ENCODE data around the gene SLC15A3.

Gene SLC15A3

DNA sequence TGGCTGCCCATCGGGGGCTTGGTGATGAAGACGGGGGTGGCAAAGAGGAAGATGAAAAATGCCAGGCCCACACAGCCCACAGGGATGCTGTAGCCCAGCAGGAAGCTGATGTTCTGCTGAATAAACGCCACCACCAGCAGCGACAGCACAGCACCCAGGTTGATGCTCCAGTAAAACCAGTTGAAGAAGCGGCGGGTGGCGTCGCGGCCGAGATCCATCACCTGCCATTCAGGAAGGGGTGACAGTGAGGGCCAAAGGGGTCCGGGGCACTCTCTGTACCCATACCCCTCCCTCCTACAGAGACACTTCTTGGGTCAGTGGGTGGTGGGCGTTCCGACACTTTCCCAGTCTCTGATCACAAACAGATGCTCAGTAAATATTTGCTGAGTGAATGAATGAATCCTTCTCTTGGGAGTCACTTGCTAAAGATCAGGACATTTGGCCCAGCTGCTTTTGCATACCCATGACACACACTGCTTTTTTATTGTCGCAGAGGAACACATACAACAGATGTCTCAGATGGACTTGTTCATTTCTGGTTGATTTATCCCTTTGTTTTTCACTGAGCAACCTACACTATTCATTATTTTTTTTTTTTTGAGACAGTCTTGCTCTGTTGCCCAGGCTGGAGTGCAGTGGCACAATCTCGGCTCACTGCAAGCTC is 5.2 kb downstream of the SLC15A3 start:
- DNase-seq (ENCODE audit: low read depth in 2 of 2): no peak

DNA sequence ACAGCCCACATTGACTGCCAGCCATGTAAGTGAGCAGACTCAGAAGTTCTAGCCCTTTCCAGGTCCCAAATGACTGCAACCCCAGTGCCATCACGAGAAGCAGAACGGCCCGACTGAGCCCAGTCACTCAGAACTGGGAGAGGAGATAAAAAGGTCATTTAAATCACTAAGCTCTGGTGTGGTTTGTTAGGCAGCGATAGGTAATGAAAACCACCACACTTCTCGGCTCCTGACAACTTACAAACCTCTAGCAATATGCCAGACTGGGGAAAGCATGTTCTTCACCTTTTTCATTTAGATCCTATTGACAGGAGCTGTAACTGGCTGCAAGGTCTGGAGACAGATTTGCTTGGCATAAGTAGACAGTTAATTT is 6.7 kb downstream of the SLC15A3 start:
- DNase-seq (ENCODE audit: low read depth in 2 of 2): no peak

- no peak for DNase-seq (ENCODE audit: low read depth in 2 of 2)
These were observed 7.3 kb downstream of the SLC15A3 start for GRCh38 chr11:60944490-60945294.

DNA sequence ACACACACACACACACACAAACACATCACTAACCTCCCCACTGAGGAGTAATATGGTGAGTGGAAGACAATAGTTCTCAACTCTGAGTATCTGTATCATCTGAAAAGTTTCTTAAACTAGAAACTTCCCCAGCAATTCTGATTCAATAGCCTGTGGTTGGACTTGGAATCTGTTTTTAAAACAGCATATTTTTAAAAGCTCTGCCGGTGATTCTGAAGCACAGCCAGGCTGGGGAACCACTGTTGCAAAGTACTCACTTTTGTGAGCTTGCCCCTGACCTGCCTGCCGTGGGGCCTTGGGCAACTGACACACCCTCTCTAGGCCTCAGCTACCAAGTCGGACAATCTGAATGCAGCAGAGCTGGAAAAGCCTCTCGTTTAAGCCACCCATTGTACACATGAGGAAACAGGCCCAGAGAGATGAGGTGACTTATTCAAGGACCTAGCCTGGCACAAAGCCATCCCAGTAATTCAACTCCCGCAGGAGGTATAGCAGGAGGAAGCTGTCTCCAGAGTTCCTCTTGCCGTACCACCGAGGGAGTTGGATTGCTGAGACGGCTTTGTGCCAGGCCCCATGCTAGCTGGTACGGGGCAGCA is 8.9 kb downstream of the SLC15A3 start:
- no peak for DNase-seq (ENCODE audit: low read depth in 2 of 2)

- no peak for DNase-seq (ENCODE audit: low read depth in 2 of 2)
These were observed 9.8 kb downstream of the SLC15A3 start for GRCh38 chr11:60942219-60942618.

GRCh38 chr11:60941371-60942119 is 10.4 kb downstream of the SLC15A3 start:
- DNase-seq (ENCODE audit: low read depth in 2 of 2): no peak

DNA sequence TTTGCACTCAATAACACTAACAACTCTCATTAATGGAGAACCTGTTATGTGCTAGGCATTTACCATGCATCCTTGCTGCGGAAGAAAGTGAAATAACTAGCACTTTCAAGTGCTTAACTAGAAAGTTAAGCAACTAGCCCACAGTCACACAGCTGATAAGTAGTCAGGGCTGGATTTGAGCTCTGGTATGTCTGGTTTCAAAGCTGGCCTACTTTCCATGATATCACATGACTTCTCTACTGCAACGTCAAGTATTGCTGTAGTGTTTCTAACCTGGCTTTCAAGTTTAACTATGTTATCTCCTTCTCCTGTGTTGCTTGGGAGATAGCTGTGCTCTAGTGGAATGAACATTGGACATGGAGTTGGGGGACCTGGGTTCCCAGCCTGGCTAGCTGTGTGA is 12.1 kb downstream of the SLC15A3 start:
- no peak for DNase-seq (ENCODE audit: low read depth in 2 of 2)

GRCh38 chr11:60939301-60939700 is 12.7 kb downstream of the SLC15A3 start:
- no peak for DNase-seq (ENCODE audit: low read depth in 2 of 2)

DNA sequence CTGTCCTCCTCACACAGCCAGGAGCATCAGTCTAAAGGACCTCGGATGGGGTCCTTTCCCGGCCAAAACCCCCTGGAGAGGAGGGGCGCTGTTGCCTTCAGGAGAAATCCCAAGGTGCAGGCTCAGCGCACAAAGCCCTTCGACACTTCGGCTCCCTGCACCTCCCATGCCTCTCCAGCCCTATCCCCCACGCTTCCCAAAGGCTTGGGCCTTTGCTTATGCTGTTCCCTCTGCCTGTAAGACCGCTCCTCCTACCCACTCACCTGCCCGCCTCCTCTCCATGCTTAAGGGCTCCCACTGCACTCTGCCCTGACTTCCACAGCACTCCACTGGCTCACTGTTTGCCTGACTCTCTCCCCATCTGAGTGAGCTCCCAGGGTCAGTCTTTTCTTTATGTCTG is 13.5 kb downstream of the SLC15A3 start:
- DNase-seq (ENCODE audit: low read depth in 2 of 2): no peak

DNA sequence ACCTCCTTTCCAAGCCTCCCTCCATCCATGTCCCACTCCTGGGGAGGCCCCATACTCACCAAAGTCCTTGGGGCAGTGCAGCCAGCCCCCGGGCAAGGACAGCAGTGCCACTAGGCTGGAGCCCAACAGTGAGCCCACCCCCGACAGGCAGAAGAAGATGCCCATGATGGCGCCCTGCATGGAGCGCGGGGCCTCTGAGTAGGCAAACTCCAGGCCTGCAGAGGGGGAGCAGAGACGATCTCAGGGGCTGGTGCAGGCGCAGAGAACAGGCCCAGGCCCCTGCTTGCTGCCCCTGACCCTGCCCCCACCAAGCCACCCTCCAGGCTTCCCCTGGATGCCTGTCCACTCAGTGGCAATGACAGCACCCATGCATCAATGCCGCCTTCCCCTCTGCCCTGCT is 14.2 kb downstream of the SLC15A3 start:
- DNase-seq (ENCODE audit: low read depth in 2 of 2): no peak

DNA sequence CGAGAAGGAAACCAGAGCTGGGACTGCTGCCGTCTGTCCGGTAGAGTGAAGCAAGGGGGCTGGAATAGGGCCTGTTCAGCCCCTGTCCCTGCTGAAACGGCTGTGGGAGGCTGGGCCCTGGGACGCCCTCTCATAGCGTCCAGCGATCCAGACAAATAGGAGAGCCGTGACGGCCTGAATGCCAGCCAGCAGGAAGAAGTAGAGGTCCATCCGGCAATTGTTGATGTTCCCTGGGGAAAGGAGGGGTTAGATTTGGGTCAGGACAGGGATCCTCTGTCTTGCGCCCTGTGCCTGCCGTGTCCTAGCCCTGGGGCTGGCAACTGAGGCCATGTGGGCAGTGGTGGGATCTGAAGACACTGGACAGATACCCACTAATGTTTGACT is 14.8 kb downstream of the SLC15A3 start:
- DNase-seq (ENCODE audit: low read depth in 2 of 2): no peak

- no peak for DNase-seq (ENCODE audit: low read depth in 2 of 2)
These were observed 15.4 kb downstream of the SLC15A3 start for GRCh38 chr11:60936467-60937143.

DNA sequence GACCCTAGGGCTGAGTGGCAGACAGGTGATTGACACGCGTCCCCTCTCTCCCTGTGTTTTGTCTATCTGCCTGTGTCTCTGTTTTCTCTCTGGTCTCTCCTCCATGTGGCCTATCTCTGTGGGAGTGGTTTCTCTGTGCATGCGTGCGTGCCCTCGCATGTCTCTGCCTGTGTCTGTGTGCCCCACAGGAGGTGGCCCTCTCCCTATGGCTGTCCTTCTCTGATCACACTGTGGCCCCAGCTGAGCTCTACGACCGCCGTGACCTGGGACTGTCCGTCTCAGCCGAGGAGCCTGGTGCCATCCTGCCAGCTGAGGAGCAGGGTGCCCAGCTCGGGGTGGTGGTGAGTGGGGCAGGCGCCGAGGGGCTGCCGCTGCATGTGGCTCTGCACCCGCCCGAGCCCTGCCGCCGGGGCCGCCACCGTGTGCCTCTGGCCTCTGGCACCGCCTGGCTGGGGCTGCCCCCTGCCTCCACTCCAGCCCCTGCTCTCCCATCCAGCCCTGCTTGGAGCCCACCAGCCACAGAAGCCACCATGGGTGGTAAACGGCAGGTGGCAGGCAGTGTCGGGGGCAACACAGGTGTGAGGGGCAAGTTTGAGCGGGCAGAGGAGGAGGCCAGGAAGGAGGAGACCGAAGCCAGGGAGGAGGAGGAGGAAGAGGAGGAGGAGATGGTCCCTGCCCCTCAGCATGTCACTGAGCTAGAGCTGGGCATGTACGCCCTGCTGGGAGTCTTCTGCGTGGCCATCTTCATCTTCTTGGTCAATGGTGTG is 16.1 kb downstream of the SLC15A3 start:
- no peak for DNase-seq (ENCODE audit: low read depth in 2 of 2)

DNA sequence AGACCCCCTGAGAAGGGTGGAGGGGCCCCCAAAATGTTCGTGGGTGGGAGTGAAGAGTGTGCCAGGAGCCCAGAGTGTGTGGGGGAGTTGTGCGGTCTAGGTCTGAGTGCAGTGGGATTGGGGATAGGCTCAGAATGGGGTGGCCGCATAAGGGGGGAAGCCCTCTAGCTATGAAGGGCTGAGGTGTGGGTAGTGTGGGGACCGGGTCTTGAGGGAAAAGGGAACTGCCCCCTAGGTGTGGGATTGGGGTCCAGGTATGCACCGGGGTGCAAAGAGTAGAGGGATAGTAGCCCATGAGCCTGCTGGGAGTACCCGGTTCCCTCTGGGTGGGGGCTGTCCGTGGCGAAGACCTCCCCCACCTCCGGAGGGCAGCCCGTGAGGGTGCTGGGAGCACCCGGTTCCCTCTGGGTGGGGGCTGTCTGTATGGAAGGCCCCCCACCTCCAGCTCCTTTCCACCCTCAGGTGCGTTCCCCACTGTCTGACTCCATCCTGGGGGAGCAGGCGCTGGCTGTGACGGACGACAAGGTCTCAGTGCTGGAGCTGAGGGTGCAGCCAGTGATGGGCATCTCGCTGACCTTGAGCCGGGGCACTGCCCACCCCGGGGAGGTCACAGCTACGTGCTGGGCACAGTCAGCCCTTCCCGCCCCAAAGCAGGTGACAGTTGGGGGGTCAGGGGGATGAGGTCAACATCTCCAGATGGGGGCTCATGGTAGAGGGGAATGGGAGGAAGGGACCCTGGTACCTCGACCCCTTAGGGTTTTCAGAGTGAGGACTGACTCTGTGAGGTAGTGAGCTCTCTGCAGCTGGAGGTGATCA is 17.0 kb downstream of the SLC15A3 start:
- no peak for DNase-seq (ENCODE audit: low read depth in 2 of 2)

GRCh38 chr11:60934124-60934789 is 17.7 kb downstream of the SLC15A3 start:
- DNase-seq (ENCODE audit: low read depth in 2 of 2): no peak

GRCh38 chr11:60933416-60934123 is 18.4 kb downstream of the SLC15A3 start:
- no peak for DNase-seq (ENCODE audit: low read depth in 2 of 2)

GRCh38 chr11:60932605-60933356 is 19.2 kb downstream of the SLC15A3 start:
- DNase-seq (ENCODE audit: low read depth in 2 of 2): no peak

DNA sequence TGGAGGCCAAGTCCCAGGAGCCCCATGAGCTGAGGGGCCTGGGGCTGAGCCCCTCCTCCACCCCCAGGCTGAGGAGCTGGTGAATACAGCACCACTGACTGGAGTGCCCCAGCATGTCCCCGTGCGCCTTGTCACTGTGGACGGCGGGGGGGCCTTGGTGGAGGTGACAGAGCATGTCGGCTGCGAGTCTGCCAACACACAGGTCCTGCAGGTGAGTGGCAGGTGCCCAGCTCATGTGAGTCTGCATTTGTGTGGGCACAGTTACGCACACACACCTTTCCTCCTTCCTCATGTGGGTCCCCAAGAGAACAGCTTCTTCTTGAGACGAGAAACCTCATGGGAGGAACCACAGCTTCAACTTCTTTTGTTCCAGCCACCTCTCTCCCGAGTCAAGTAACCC is 20.1 kb downstream of the SLC15A3 start:
- DNase-seq (ENCODE audit: low read depth in 2 of 2): no peak
